Endothelial cell of umbilical vein (primary cell): ENCODE data around the gene TMPRSS3. TPM values are rescaled to one million over a fixed set of nuclear protein-coding genes. Genes with fewer than 3 reads are reported as not detected.

Source experiments
- BruUV-seq: library from RNA; stranded (reverse); fragments of 400-500 nt; replicated peaks from 2 replicates; lab custom pipeline; 2021; lab: Mats Ljungman, UMichigan
- CTCF ChIA-PET: fragments of 300-600, 350-600 bp; sonication (Branson Sonifier 250); formaldehyde crosslinking; loops from one replicate; lab custom pipeline; 2021; ENCODE audit warnings: antibody characterized with exemption, inconsistent platforms; lab: Charles Lee
- POLR2A ChIA-PET: fragments of 300-600, 350-600 bp; sonication (Branson Sonifier 250); formaldehyde crosslinking; loops from one replicate; lab custom pipeline; 2021; ENCODE audit warnings: antibody characterized with exemption, inconsistent platforms; lab: Charles Lee
- DNase-seq: peaks from one replicate; pipeline ENCODE4 v3.0.0-alpha.2; 2011; ENCODE audit warnings: low read depth, low spot score
- FAIRE-seq: peaks from 2 replicates; lab custom pipeline; 2011; peaks lifted over from hg19 to GRCh38; lab: Jason Lieb, UNC
- H2AFZ ChIP-seq: 2 replicates; pipeline ENCODE4 v1.6.0; 2012; ENCODE audit warnings: low read depth, low read length, control low read depth, inconsistent platforms
- H3K27ac ChIP-seq: 2 replicates; pipeline ENCODE4 v1.5.1; 2011; ENCODE audit warnings: low read depth, mild to moderate bottlenecking, control low read depth, low read length, moderate library complexity; ENCODE audit not compliant: insufficient read depth
- H3K27me3 ChIP-seq, 2 experiments: 2 replicates each; pipeline versions ENCODE4 v1.6.0 to v1.6.1; 2011; ENCODE audit warnings: low read length in 2 of 2, mixed read lengths in 1 of 2; ENCODE audit not compliant: control insufficient read depth in 2 of 2, insufficient read depth in 2 of 2
- H3K36me3 ChIP-seq, 2 experiments: 2 replicates in 1 of 2; 3 replicates in 1 of 2; pipeline ENCODE4 v1.5.1; 2011; ENCODE audit warnings: low read length in 2 of 2, mild to moderate bottlenecking in 1 of 2, moderate library complexity in 1 of 2; ENCODE audit not compliant: control insufficient read depth in 2 of 2, insufficient read depth in 2 of 2; ENCODE audit errors: extremely low read depth in 1 of 2
- H3K4me1 ChIP-seq: 3 replicates; pipeline ENCODE4 v1.5.1; 2011; ENCODE audit warnings: mild to moderate bottlenecking, low read length; ENCODE audit not compliant: control insufficient read depth, insufficient read depth; ENCODE audit errors: extremely low read depth
- H3K4me2 ChIP-seq: 2 replicates; pipeline ENCODE4 v1.6.1; 2011; ENCODE audit warnings: low read length, control low read depth, mixed read lengths; ENCODE audit not compliant: insufficient read depth
- H3K4me3 ChIP-seq, 3 experiments: fragments of 200-600 bp in 1 of 3; sonication (generic), shearing (Covaris generic) in 1 of 3; replicated peaks in 1 of 3; 2 replicates each; pipeline ENCODE4 v1.5.1; 2011 to 2016; ENCODE audit warnings: control low read depth in 3 of 3, low read length in 3 of 3, mild to moderate bottlenecking in 2 of 3, inconsistent platforms in 1 of 3, low read depth in 1 of 3, moderate library complexity in 1 of 3; ENCODE audit not compliant: insufficient read depth in 1 of 3
- H3K79me2 ChIP-seq: 2 replicates; pipeline ENCODE4 v1.6.0; 2012; ENCODE audit warnings: low read length, inconsistent platforms; ENCODE audit not compliant: control insufficient read depth, insufficient read depth
- H3K9ac ChIP-seq: replicated peaks from 2 replicates; pipeline ENCODE3; 2011; ENCODE audit warnings: low read length, control low read depth; ENCODE audit not compliant: insufficient read depth; ENCODE audit errors: extremely low read depth
- H3K9me1 ChIP-seq: replicated peaks from 3 replicates; pipeline ENCODE4 v1.6.0; 2011; ENCODE audit warnings: mild to moderate bottlenecking, low read length; ENCODE audit not compliant: control insufficient read depth, insufficient read depth; ENCODE audit errors: extremely low read depth
- H3K9me3 ChIP-seq: replicated peaks from 2 replicates; pipeline ENCODE4 v1.5.1; 2012; ENCODE audit warnings: low read length, inconsistent platforms; ENCODE audit not compliant: control insufficient read depth, insufficient read depth
- H4K20me1 ChIP-seq: replicated peaks from 2 replicates; pipeline ENCODE3; 2011; ENCODE audit warnings: mild to moderate bottlenecking, low read length; ENCODE audit not compliant: control insufficient read depth, insufficient read depth; ENCODE audit errors: extremely low read depth
- CTCF ChIP-seq, 2 donors: IDR thresholded peaks; 1 replicate in 1 of 2; 2 replicates in 1 of 2; pipeline ENCODE4 v1.5.1; 2011; ENCODE audit warnings: low read length in 2 of 2, mild to moderate bottlenecking in 2 of 2, moderate library complexity in 2 of 2, control low read depth in 1 of 2, inconsistent platforms in 1 of 2, low read depth in 1 of 2; ENCODE audit not compliant: insufficient read depth in 1 of 2; ENCODE audit errors: extremely low read depth in 1 of 2
- EZH2 ChIP-seq: IDR thresholded peaks from 2 replicates; pipeline ENCODE4 v1.6.1; 2012; ENCODE audit warnings: borderline replicate concordance, low read depth, mild to moderate bottlenecking, moderate library complexity, low read length, inconsistent platforms; ENCODE audit not compliant: severe bottlenecking
- FOS ChIP-seq: IDR thresholded peaks from 2 replicates; pipeline ENCODE4 v1.6.1; 2011; ENCODE audit warnings: mild to moderate bottlenecking, low read length, moderate library complexity, borderline replicate concordance; ENCODE audit not compliant: insufficient read depth
- GATA2 ChIP-seq: IDR thresholded peaks from 2 replicates; pipeline ENCODE4 v1.7.0; 2011; ENCODE audit warnings: low read depth, mild to moderate bottlenecking, moderate library complexity, mixed read lengths, low read length; ENCODE audit not compliant: insufficient read length, insufficient read depth
- JUN ChIP-seq: IDR thresholded peaks from 2 replicates; pipeline ENCODE4 v1.6.1; 2011; ENCODE audit warnings: borderline replicate concordance, low read depth; ENCODE audit not compliant: insufficient read length, insufficient read depth
- MAX ChIP-seq: IDR thresholded peaks from 2 replicates; pipeline ENCODE4 v1.6.1; 2011; ENCODE audit not compliant: insufficient read depth, insufficient read length
- MYC ChIP-seq: IDR thresholded peaks from one replicate; pipeline ENCODE4 v1.6.1; 2011; ENCODE audit warnings: mild to moderate bottlenecking, low read depth, low read length
- POLR2A ChIP-seq: IDR thresholded peaks from 2 replicates; pipeline ENCODE4 v1.6.1; 2012; ENCODE audit warnings: low read depth, mild to moderate bottlenecking, control low read depth, low read length
- POLR2AphosphoS5 ChIP-seq: IDR thresholded peaks from 2 replicates; pipeline ENCODE4 v1.6.1; 2012; ENCODE audit warnings: low read depth, mild to moderate bottlenecking, control low read depth, low read length, moderate library complexity; ENCODE audit not compliant: insufficient read depth
- dilution Hi-C: fragments of 300-500 bp; cut with MboI; formaldehyde crosslinking; loops from one replicate; pipeline ENCODE4 v1.15.0; 2019; ENCODE audit warnings: low sequenced_read_pairs; ENCODE audit not compliant: extremely low pct_ligation_motif_present
- intact Hi-C: fragments of 100-400 bp; cut with micrococcal nuclease; formaldehyde crosslinking; loops from one replicate; pipeline ENCODE4 v1.10.0; 2022
- polyA plus RNA-seq, 4 experiments: library from polyadenylated mRNA; depleted of rRNA in 3 of 4; stranded (reverse) in 3 of 4; unstranded in 1 of 4; fragments of >200 nt; gene quantifications; 2 replicates each; pipeline versions ENCODE4 v1.2.1 to v1.2.3, GENCODE V29; 2011 to 2012; ENCODE audit warnings: missing spikeins in 1 of 4
- total RNA-seq: library from RNA; stranded (reverse); gene quantifications from 2 replicates; pipeline ENCODE4 v1.2.3, GENCODE V29; 2021

The TMPRSS3 gene
- total and polyA plus RNA-seq, 2 donors (not counting 3 experiments of a cell fraction or from before 2014, with no cell fraction given) = not detected

- Histone ChIP-seq H3K9me3 (no peaks in the 10 kb centered on the region), H3K36me3 (no peaks in the 10 kb centered on the region), H4K20me1 (no peaks in the 10 kb centered on the region), H3K27me3 (peaks cover 17 to 32% of the 10 kb centered on the region in 2 experiments), H2AFZ (no peak overlapping the region), H3K79me2 (no peaks in the 10 kb centered on the region), H3K4me3 (no peak overlapping the region), H3K4me2 (no peak overlapping the region), H3K4me1 (no peaks in the 10 kb centered on the region), H3K27ac (no peak overlapping the region), H3K9me1 (no peaks in the 10 kb centered on the region), H3K9ac (no peak overlapping the region)
- CTCF ChIA-PET = interaction anchor here (1.1 kb wide), 1 partner anchor 50 kb away, joined by 3 read pairs; no protein-coding TSS in a partner anchor
- DNase-seq (no peak), FAIRE-seq (no peak)
- dilution Hi-C loops (no loop called here), intact Hi-C loops (loop anchor here (10.0 kb wide), 1 partner anchor 187 kb away; no protein-coding TSS in a partner anchor)
- no peak for TF ChIP-seq CTCF (IDR thresholded peaks at IDR 0.05; ENCODE audit: extremely low read depth in 1 of 2, insufficient read depth in 1 of 2, low read depth in 1 of 2, low read length in 2 of 2)
- TF ChIP-seq GATA2 = no peak
- no peak for TF ChIP-seq POLR2AphosphoS5
- no peak for TF ChIP-seq MAX
- TF ChIP-seq FOS = no peak
- no peak for TF ChIP-seq JUN
- TF ChIP-seq EZH2 = no peak
- no peak for TF ChIP-seq POLR2A
- TF ChIP-seq MYC = no peak
- BruUV-seq = no TSS peak
- POLR2A ChIA-PET = no interaction called here
Observed at GRCh38 chr21:42331660-42332059, 64.2 kb downstream of the TMPRSS3 start.
